ENCODE measurements around the gene TIMMDC1.

DNA sequence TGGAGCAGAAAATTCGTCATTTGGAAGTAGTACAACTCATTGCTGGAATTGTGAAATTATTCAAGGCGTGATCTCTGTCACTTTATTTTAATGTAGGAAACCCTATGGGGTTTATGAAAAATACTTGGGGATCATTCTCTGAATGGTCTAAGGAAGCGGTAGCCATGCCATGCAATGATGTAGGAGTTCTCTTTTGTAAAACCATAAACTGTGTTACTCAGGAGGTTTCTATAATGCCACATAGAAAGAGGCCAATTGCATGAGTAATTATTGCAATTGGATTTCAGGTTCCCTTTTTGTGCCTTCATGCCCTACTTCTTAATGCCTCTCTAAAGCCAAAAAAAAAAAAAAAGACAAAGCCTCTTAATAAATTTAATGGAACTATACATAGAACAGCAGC is 5.5 kb upstream of the TIMMDC1 start:
- TF ChIP-seq ZNF274 (IDR thresholded peaks at IDR 0.05; ENCODE audit: low read depth, low read length): no peak
- no peak for TF ChIP-seq YY1 (IDR thresholded peaks at IDR 0.05; ENCODE audit: insufficient read depth, insufficient read length)

All from NT2/D1 (cell line).